Measurements from ENCODE around the gene OFD1. TPM values are rescaled to one million over a fixed set of nuclear protein-coding genes. Genes with fewer than 3 reads are reported as not detected.

The OFD1 gene
- total and polyA plus RNA-seq, 2 of the 8 experiments (the other 6 are each of a cell fraction or from before 2014, with no cell fraction given), result 8.0 to 23.4 TPM

DNA sequence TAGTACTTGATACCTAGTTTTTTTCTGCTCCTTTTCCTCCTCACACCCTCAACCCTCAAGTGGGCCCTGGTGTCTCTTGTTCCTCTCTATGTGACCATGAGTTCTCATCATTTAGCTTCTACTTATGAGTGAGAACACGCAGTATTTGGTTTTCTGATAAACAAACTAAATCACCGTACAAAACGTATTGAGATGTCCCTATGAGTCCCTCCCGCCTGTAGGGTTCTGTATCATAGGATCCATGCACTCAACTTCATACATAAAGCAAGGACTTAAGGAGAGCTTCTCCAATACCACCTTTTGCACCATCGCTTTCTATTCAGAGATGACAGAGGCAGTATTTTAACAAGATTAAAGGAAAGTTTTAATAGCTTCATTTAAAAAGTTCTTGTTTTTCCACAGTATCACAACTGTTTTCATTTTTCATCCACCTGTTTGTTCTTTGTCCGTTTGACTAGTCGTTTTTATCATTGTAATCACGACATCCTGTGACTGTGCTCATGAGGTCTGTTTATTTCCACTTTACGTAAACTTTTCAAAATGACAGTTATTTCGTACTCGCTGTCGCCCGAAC lies 46.1 kb upstream of the OFD1 start:
- no peak overlapping the region for H3K56ac ChIP-seq (replicated peaks; ENCODE audit: insufficient read length, low read depth, low read length)
- H3K18ac ChIP-seq (ENCODE audit: extremely low read depth, low read length), result no peak overlapping the region; the same call in 1 of the 2 replicates
- H2BK5ac ChIP-seq (ENCODE audit: low read depth, low read length), result no peak overlapping the region
- no peaks in the 10 kb centered on the region for H3K79me1 ChIP-seq (ENCODE audit: low read depth, low read length)
- no peak overlapping the region for H4K8ac ChIP-seq (ENCODE audit: extremely low read depth, insufficient read depth, low read length)
- DNase-seq (ENCODE audit: low read depth in 1 of 2, low spot score in 2 of 2) (no peak), FAIRE-seq (no peak)
- 26% methylated on average over 8 of the region's 13 CpGs; no CpG with 5 or more reads in 1 of the 2 experiments for WGBS, 2 experiments (ENCODE audit: extremely low coverage in 1 of 2, insufficient coverage in 1 of 2, insufficient read length in 1 of 2, insufficient replicate concordance in 2 of 2, low coverage in 1 of 2, low lambda C conversion rate in 2 of 2, missing lambda C conversion rate in 1 of 2)
- ChIA-PET CTCF (ENCODE audit: partially characterized antibody) (no interaction called here), POLR2A (ENCODE audit: partially characterized antibody) (interaction anchor here (0.9 to 1.9 kb wide), 3 partner anchors 46 to 134 kb away, joined by 3 to 7 read pairs (median 3); partner anchors contain the start of gene OFD1)
- no peak overlapping the region for H3K4ac ChIP-seq (replicated peaks; ENCODE audit: insufficient read length, low read depth, low read length)
- no peak overlapping the region for H2BK12ac ChIP-seq (ENCODE audit: low read depth, low read length)
- H3K14ac ChIP-seq (ENCODE audit: insufficient read length), result no peak overlapping the region
- H2BK120ac ChIP-seq (replicated peaks; ENCODE audit: low read depth, low read length), result no peak overlapping the region
- no peaks in the 10 kb centered on the region for H3K36me3 ChIP-seq (ENCODE audit: control insufficient read depth in 2 of 4, insufficient read depth in 4 of 4, low read length in 3 of 4)
- peaks cover 0 to 2% (median 0%) of the 10 kb centered on the region in 4 experiments; a peak in 2 of 7 replicates for H3K27me3 ChIP-seq (replicated peaks in 1 of 4; ENCODE audit: control insufficient read depth in 3 of 4, extremely low read depth in 1 of 4, insufficient read depth in 3 of 4, low read length in 3 of 4)
- H3K4me2 ChIP-seq (ENCODE audit: insufficient read depth in 1 of 2, low read depth in 2 of 2, low read length in 2 of 2), result peak overlapping the region; percentile 70 to 76
- no peak overlapping the region for H4K5ac ChIP-seq (ENCODE audit: insufficient read length, low read depth, low read length)
- H4K91ac ChIP-seq (replicated peaks; ENCODE audit: insufficient read length, low read length), result no peak overlapping the region
- H2BK15ac ChIP-seq (ENCODE audit: low read length), result no peak overlapping the region
- no peak overlapping the region for H3K23ac ChIP-seq (ENCODE audit: insufficient read length)
- H2BK20ac ChIP-seq (ENCODE audit: low read length), result no peak overlapping the region
- peaks cover 4% of the 10 kb centered on the region; the same call in 1 of the 2 replicates for H3K23me2 ChIP-seq (ENCODE audit: low read depth, low read length)
- peaks cover under 1 to 39% of the 10 kb centered on the region in 2 experiments; a peak in 3 of 4 replicates for H3K79me2 ChIP-seq (ENCODE audit: control insufficient read depth in 1 of 2, insufficient read depth in 2 of 2, low read length in 2 of 2)
- H3K27ac ChIP-seq (ENCODE audit: low read depth, low read length), result no peak overlapping the region
- H3K4me1 ChIP-seq (replicated peaks in 1 of 4; ENCODE audit: control insufficient read depth in 3 of 4, insufficient read depth in 4 of 4, low read length in 3 of 4), result peaks cover 0 to 7% (median 3%) of the 10 kb centered on the region in 4 experiments; a peak in 4 of 7 replicates
- no peak overlapping the region for H2AK5ac ChIP-seq (ENCODE audit: low read depth, low read length)
- peak overlapping the region in 2 of 4 experiments; percentile 37 to 60; a peak in 1 of 7 replicates for H3K9ac ChIP-seq (replicated peaks in 1 of 4; ENCODE audit: extremely low read depth in 1 of 4, low read depth in 3 of 4, low read length in 3 of 4)
- H2AFZ ChIP-seq (ENCODE audit: low read length), result peak overlapping the region; percentile 76; the same call in 1 of the 2 replicates
- H4K20me1 ChIP-seq (replicated peaks in 1 of 2; ENCODE audit: control insufficient read depth in 1 of 2, insufficient read depth in 2 of 2, low read length in 2 of 2), result peaks cover 0 to 4% of the 10 kb centered on the region in 2 experiments
- no peaks in the 10 kb centered on the region for H3K9me3 ChIP-seq (ENCODE audit: insufficient read depth in 2 of 2, low read depth in 1 of 2, low read length in 1 of 2)
- peak overlapping the region; percentile 41 to 91 (median 64); a peak in 7 of 8 replicates for H3K4me3 ChIP-seq (ENCODE audit: extremely low read depth in 1 of 4, insufficient read depth in 2 of 4, low read depth in 3 of 4, low read length in 4 of 4)
- no peak for TF ChIP-seq GABPA (IDR thresholded peaks at IDR 0.05; ENCODE audit: borderline replicate concordance, insufficient read depth, low read length)
- TF ChIP-seq POLR2A (IDR thresholded peaks at IDR 0.05; ENCODE audit: control extremely low read depth in 1 of 2, low read depth in 2 of 2, low read length in 2 of 2), result no peak
- no peak for TF ChIP-seq POLR2AphosphoS5 (IDR thresholded peaks at IDR 0.05; ENCODE audit: low read depth, low read length)
- TF ChIP-seq SIN3A (conservative IDR thresholded peaks at IDR 0.05 in 1 of 2, IDR thresholded peaks at IDR 0.05 in 1 of 2; ENCODE audit: low read depth in 1 of 2, low read length in 2 of 2), result no peak
- TF ChIP-seq ASH2L (IDR thresholded peaks at IDR 0.05; ENCODE audit: low read length), result no peak
- no peak for TF ChIP-seq KDM1A (IDR thresholded peaks at IDR 0.05; ENCODE audit: borderline replicate concordance, low read length)
- TF ChIP-seq CREB1 (IDR thresholded peaks at IDR 0.05), result no peak
- TF ChIP-seq EGR1 (IDR thresholded peaks at IDR 0.05; ENCODE audit: borderline replicate concordance, low read depth, low read length), result no peak
- TF ChIP-seq CHD2 (IDR thresholded peaks at IDR 0.05; ENCODE audit: low read length), result no peak
- no peak for TF ChIP-seq KDM4A (IDR thresholded peaks at IDR 0.05; ENCODE audit: low read depth, low read length, severe bottlenecking)
- no peak for TF ChIP-seq BCL11A (IDR thresholded peaks at IDR 0.05; ENCODE audit: low read depth in 2 of 2, low read length in 2 of 2)
- TF ChIP-seq JUND (IDR thresholded peaks at IDR 0.05; ENCODE audit: low read length), result no peak

Measured in H1 (cell line).